ENCODE results near the gene GRIK1.

Gene GRIK1

DNA sequence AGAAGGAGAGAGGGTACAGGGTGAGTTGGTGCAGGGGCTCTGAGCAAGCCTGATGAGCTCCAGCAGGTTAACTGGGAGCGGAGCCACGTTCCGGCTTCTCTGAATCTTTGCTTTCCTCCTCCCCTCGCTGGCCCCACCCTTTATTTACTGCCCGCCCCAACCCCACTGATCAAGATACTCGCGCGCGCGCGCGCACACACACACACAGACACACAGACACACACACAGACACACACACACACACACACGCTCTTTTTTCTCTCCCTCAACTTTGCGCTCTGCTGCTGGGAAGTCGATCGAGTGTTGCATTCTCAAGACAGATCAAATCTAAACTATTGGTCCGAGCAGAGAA, at the start of gene GRIK1:
GRIK1 (minus strand) TSS at position 73 of the 352 bp plus-strand sequence.
- DNase-seq (ENCODE audit: low read depth): no peak
- no peak within 1 kb of the TSS for H3K4me3 ChIP-seq (ENCODE audit: low read depth, low read length)
- TF ChIP-seq, protein P1, sequence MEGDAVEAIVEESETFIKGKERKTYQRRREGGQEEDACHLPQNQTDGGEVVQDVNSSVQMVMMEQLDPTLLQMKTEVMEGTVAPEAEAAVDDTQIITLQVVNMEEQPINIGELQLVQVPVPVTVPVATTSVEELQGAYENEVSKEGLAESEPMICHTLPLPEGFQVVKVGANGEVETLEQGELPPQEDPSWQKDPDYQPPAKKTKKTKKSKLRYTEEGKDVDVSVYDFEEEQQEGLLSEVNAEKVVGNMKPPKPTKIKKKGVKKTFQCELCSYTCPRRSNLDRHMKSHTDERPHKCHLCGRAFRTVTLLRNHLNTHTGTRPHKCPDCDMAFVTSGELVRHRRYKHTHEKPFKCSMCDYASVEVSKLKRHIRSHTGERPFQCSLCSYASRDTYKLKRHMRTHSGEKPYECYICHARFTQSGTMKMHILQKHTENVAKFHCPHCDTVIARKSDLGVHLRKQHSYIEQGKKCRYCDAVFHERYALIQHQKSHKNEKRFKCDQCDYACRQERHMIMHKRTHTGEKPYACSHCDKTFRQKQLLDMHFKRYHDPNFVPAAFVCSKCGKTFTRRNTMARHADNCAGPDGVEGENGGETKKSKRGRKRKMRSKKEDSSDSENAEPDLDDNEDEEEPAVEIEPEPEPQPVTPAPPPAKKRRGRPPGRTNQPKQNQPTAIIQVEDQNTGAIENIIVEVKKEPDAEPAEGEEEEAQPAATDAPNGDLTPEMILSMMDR (IDR thresholded peaks at IDR 0.05; ENCODE audit: low read depth, low read length, missing control alignments): no peak

- TF ChIP-seq, protein P1 (IDR thresholded peaks at IDR 0.05; ENCODE audit: low read depth, low read length, missing control alignments): no peak
- H3K4me3 ChIP-seq (ENCODE audit: low read depth, low read length): no peak overlapping the region
- DNase-seq (ENCODE audit: low read depth): no peak
Observed at GRCh38 chr21:29987762-29988161, 48.0 kb upstream of the GRIK1 start.

DNA sequence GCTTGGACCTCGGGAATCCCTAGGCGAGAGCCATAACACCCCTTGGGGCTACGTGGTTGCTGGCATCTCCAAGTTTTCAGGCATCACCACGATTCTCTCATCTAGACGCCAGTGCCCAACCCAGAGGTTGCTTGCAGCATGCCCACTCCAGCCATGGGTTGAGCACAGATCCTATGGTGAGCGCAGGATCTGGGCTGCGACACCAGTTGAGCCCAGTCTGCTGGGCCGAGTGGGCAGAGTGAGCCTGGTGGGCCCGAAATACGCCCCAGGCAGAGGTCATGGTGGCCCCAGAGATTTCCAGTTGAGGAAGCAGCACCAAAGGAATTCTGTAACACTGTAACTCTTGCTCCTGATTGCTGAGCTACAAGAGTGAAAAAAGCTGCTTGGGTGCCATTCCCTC, 46.1 kb upstream of the GRIK1 start:
- TF ChIP-seq, protein P1 (IDR thresholded peaks at IDR 0.05; ENCODE audit: low read depth, low read length, missing control alignments): no peak

GRCh38 chr21:29979043-29979442, 39.2 kb upstream of the GRIK1 start:
- TF ChIP-seq, protein P1 (IDR thresholded peaks at IDR 0.05; ENCODE audit: low read depth, low read length, missing control alignments): no peak
- no peak overlapping the region for H3K4me3 ChIP-seq (ENCODE audit: low read depth, low read length)
- DNase-seq (ENCODE audit: low read depth): no peak

More for the DNA sequence above, 46.1 kb upstream of the GRIK1 start:
- no peak overlapping the region for H3K4me3 ChIP-seq (ENCODE audit: low read depth, low read length)
- DNase-seq (ENCODE audit: low read depth): no peak

DNA sequence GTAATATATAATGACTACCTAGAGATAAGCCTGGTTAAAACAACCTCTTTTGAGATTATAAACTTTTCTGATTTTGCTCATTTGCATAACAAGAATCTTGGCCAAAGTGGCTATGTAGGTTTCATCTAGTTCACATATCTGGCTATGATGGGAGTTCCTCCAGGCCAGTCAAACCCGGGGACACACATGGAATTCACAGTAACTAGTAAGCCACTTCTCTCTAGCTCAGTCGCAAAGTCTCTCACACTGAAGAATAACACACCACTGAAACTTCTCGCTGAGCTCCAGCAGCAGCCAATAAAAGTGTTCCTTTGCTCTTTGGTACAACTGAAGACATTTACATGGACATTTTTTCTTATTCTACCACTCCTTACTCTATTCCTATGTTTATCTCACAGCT, 36.0 kb upstream of the GRIK1 start:
- no peak for DNase-seq (ENCODE audit: low read depth)
- H3K4me3 ChIP-seq (ENCODE audit: low read depth, low read length): no peak overlapping the region
- TF ChIP-seq, protein P1 (IDR thresholded peaks at IDR 0.05; ENCODE audit: low read depth, low read length, missing control alignments): no peak

DNA sequence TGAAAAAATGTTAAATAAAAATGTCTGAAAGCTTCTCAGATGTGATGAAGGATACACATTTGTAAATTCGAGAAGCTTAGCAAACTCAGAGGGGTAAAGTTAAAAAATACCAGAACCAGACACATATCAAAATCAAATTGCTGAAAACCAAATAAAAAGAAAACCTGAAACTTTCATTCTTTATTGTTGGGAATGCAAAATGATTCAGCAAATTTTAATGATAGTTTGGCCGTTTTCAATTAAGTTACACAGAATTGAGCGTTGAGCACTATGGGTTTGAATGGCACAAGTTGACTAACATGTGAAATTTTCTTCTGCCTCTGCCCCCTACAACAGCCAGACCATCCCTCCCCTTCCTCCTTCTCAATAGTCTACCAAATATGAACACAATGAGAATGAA, 33.5 kb upstream of the GRIK1 start:
- no peak overlapping the region for H3K4me3 ChIP-seq (ENCODE audit: low read depth, low read length)
- TF ChIP-seq, protein P1 (IDR thresholded peaks at IDR 0.05; ENCODE audit: low read depth, low read length, missing control alignments): no peak
- DNase-seq (ENCODE audit: low read depth): no peak

DNA sequence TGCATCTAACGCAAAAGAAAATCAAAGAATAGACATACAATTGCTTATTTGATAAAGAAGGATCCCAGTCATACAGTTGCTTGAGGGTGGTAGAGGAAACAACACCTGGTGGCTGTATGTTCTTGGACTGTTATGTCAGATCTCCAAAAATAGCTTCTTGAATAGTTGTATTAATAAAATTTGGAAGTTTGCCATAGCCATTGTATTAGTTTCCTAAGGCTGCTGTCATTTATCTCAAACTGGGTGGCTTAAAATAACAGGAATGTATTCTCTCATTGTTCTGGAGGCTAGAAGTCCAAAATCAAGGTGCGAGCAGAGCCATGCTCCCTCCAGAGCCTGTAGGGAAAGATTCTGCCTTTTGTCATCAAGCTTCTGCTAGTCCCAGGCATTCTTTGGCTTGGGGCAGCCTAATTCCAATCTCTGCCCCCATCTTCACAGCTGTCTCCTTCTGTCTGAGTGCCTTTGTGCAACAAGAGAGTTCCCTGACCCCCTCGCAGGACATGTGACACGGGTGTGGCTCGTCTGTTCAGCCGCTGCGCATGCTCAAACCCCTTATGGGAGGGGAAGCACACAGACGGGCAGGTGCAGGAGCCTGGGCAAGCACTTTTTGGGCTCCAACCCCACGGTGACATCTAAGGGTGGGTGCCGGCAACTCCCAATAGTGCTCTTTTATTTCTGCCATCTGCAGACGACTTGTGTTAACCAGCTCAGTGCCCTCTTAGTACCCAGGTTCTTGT, 21.7 kb upstream of the GRIK1 start:
- DNase-seq (ENCODE audit: low read depth): no peak
- H3K4me3 ChIP-seq (ENCODE audit: low read depth, low read length): no peak overlapping the region

More for the DNA sequence above, 21.7 kb upstream of the GRIK1 start:
- TF ChIP-seq, protein P1 (IDR thresholded peaks at IDR 0.05; ENCODE audit: low read depth, low read length, missing control alignments): no peak
